ENCODE data around the gene COG4.

Gene COG4

GRCh38 chr16:70437017-70437581, 86.3 kb downstream of the COG4 start (continued):
- TF ChIP-seq ZBTB26 (tag by site-specific recombination; optimal IDR thresholded peaks at IDR 0.05) (no peak), ZBTB48 (tag by site-specific recombination; IDR thresholded peaks at IDR 0.05) (peak; percentile 86), MZF1 (tag by site-specific recombination; IDR thresholded peaks at IDR 0.05; ENCODE audit: borderline replicate concordance) (no peak; the same call in 1 of the 2 replicates), GLI2 (tag by site-specific recombination; IDR thresholded peaks at IDR 0.05; ENCODE audit: borderline replicate concordance, low read depth) (no peak), ZNF707 (tag by site-specific recombination; IDR thresholded peaks at IDR 0.05) (no peak), ZNF18 (tag by site-specific recombination; IDR thresholded peaks at IDR 0.05) (peak; percentile 77), OVOL3 (tag by site-specific recombination; IDR thresholded peaks at IDR 0.05) (no peak), ZNF658 (tag by site-specific recombination; IDR thresholded peaks at IDR 0.05) (no peak), ZNF391 (tag by site-specific recombination; IDR thresholded peaks at IDR 0.05; ENCODE audit: borderline replicate concordance, low read depth) (no peak), ZNF626 (tag by site-specific recombination; IDR thresholded peaks at IDR 0.05) (no peak), ZNF433 (tag by site-specific recombination; IDR thresholded peaks at IDR 0.05; ENCODE audit: low read depth) (no peak), GLIS1 (tag by site-specific recombination; IDR thresholded peaks at IDR 0.05) (peak; percentile 97), ZNF416 (tag by site-specific recombination; IDR thresholded peaks at IDR 0.05) (no peak), ZNF521 (tag by site-specific recombination; IDR thresholded peaks at IDR 0.05) (no peak), KLF7 (tag by site-specific recombination; IDR thresholded peaks at IDR 0.05; ENCODE audit: borderline replicate concordance) (no peak; the same call in 1 of the 2 replicates), ZNF133 (tag by site-specific recombination; IDR thresholded peaks at IDR 0.05) (no peak), ZNF112 (tag by site-specific recombination; IDR thresholded peaks at IDR 0.05) (no peak), ZNF623 (tag by site-specific recombination; IDR thresholded peaks at IDR 0.05) (no peak), HIC1 (tag by site-specific recombination; IDR thresholded peaks at IDR 0.05) (no peak), ZSCAN16 (tag by site-specific recombination; IDR thresholded peaks at IDR 0.05) (no peak), ZNF561 (tag by site-specific recombination; IDR thresholded peaks at IDR 0.05; ENCODE audit: borderline replicate concordance) (no peak; the same call in 1 of the 2 replicates), ZNF48 (tag by site-specific recombination; IDR thresholded peaks at IDR 0.05) (no peak), ZNF530 (tag by site-specific recombination; IDR thresholded peaks at IDR 0.05; ENCODE audit: low read depth) (no peak), ZNF239 (tag by site-specific recombination; IDR thresholded peaks at IDR 0.05) (no peak), ZNF121 (tag by site-specific recombination; IDR thresholded peaks at IDR 0.05) (no peak), ZNF560 (tag by site-specific recombination; IDR thresholded peaks at IDR 0.05; ENCODE audit: borderline replicate concordance) (no peak), ZNF426 (tag by site-specific recombination; IDR thresholded peaks at IDR 0.05) (no peak), ZNF645 (tag by site-specific recombination; IDR thresholded peaks at IDR 0.05) (no peak), ZNF266 (tag by site-specific recombination; IDR thresholded peaks at IDR 0.05; ENCODE audit: low read depth) (no peak), ZNF2 (tag by site-specific recombination; IDR thresholded peaks at IDR 0.05) (no peak), RBAK (tag by site-specific recombination; IDR thresholded peaks at IDR 0.05) (no peak), WT1 (tag by site-specific recombination; IDR thresholded peaks at IDR 0.05) (peak; percentile 94), ZNF639 (tag by site-specific recombination; IDR thresholded peaks at IDR 0.05) (no peak), ZNF843 (tag by site-specific recombination; IDR thresholded peaks at IDR 0.05) (peak; percentile 52; the same call in 1 of the 2 replicates), BCL11B (tag by site-specific recombination; IDR thresholded peaks at IDR 0.05; ENCODE audit: low read depth) (no peak), ZNF473 (tag by site-specific recombination; IDR thresholded peaks at IDR 0.05) (no peak)
